Lung (tissue), 12 donors: Measurements from ENCODE around the gene SLC22A8. TPM values are rescaled to one million over a fixed set of nuclear protein-coding genes. Genes with fewer than 3 reads are reported as not detected.

Experiments used
- ATAC-seq: fragments of 200-7000 bp; cut with Tn5 transposase; one replicate; pipeline ENCODE4 v1.9.1; 2020; ENCODE audit warnings: moderate number of reproducible peaks; ENCODE audit not compliant: insufficient read depth, low FRiP score
- DNase-seq, 3 donors: peaks; one replicate each; pipeline ENCODE4 v3.0.0-alpha.2; 2013 to 2017
- H3K27ac ChIP-seq, 2 donors: one replicate each; pipeline ENCODE4 v1.5.1; 2013; ENCODE audit warnings: mild to moderate bottlenecking in 2 of 2, moderate library complexity in 2 of 2, control low read depth in 1 of 2, inconsistent platforms in 1 of 2, low read depth in 1 of 2, low read length in 1 of 2
- H3K27me3 ChIP-seq, 3 donors: one replicate each; pipeline ENCODE4 v1.5.1; 2013; ENCODE audit warnings: low read length in 2 of 3; ENCODE audit not compliant: control insufficient read depth in 3 of 3, insufficient read depth in 3 of 3
- H3K36me3 ChIP-seq, 4 donors: one replicate each; pipeline ENCODE4 v1.5.1; 2013; ENCODE audit warnings: low read length in 4 of 4, mild to moderate bottlenecking in 1 of 4, moderate library complexity in 1 of 4; ENCODE audit not compliant: control insufficient read depth in 4 of 4, insufficient read depth in 4 of 4
- H3K4me1 ChIP-seq, 5 donors: one replicate each; pipeline ENCODE4 v1.5.1; 2013; ENCODE audit warnings: low read length in 5 of 5, mild to moderate bottlenecking in 2 of 5, moderate library complexity in 1 of 5; ENCODE audit not compliant: control insufficient read depth in 5 of 5, insufficient read depth in 5 of 5
- H3K4me3 ChIP-seq: one replicate; pipeline ENCODE4 v1.5.1; 2013; ENCODE audit warnings: mild to moderate bottlenecking, control low read depth, moderate library complexity
- H3K9ac ChIP-seq, 2 donors: one replicate each; pipeline ENCODE4 v1.5.1; 2013; ENCODE audit warnings: low read length in 2 of 2, control low read depth in 1 of 2; ENCODE audit not compliant: insufficient read depth in 1 of 2
- H3K9me3 ChIP-seq, 4 donors: one replicate each; pipeline ENCODE4 v1.5.1; 2013; ENCODE audit warnings: low read length in 3 of 4, mild to moderate bottlenecking in 1 of 4, moderate library complexity in 1 of 4; ENCODE audit not compliant: control insufficient read depth in 4 of 4, insufficient read depth in 3 of 4
- WGBS, 2 donors: extraction: QIAGEN DNeasy Blood & Tissue Kit; methylation state at CpG; one replicate each; pipeline ENCODE4 v1.1.7; 2013; 5-methylcytosine and 5-hydroxymethylcytosine counted together
- polyA plus RNA-seq, 2 donors: library from polyadenylated mRNA; stranded (reverse); fragments of 200-250 nt; gene quantifications; one replicate each; pipeline ENCODE4 v1.2.1, GENCODE V29; 2013
- total RNA-seq, 2 donors: library from RNA; depleted of rRNA in 1 of 2; stranded (reverse); fragments of >200 nt in 1 of 2; gene quantifications; one replicate each; pipeline ENCODE4 v1.2.1, GENCODE V29; 2014 to 2021
- TF ChIP-seq, protein P1 (sequence below): IDR thresholded peaks from 2 replicates; pipeline ENCODE4 v1.5.1; 2012; ENCODE audit warnings: mild to moderate bottlenecking; ENCODE audit errors: control extremely low read depth, extremely low read depth
- donor health status: control.
- donor health status: control.
- donor health status: Bipolar disorder and iron deficiency.
- donor health status: healthy.
- donor health status: DM: yes; HTN: yes; CAD: no.

Gene SLC22A8
- total and polyA plus RNA-seq, 4 donors: not detected

DNA sequence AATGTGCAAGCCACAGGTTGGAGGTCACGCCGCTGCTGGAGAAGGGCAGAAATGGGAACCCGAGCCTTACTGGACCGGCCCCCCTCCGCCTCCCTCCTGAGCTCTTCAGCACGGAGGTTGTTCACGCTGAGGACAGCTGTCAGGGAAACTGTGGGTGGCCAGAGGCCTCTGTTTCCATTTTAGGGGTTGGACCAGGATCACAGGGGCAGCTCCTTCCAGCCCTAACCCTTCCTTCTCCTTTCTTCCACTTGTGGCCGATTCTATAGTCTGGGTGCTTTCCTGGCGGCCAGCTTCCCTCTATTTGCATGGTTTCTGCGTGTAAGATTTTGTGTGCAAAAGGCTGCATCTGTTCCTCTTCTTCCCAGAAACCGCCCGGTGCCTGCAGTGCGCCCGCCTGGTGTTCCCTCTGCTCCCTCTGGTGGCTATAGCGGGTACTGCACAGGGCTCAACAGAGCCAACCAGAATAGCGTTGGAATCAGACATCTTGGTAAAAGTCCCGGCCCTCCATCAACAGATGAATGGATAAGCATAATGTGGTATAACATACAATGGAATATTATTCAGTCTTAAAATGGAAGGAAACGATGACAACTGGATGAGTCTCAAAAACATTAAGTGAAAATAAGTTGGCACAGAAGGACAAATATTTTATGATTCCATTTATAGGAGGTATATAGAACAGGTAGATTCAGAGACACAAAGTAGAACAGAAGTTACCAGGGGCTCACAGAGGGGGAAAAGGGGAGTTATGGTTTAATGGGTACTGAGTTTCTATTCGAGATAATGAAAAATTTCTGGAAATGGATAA is 8.4 kb upstream of the SLC22A8 start:
- 11 to 12% methylated on average over 19 of the region's 19 CpGs for WGBS, 2 donors
- Histone ChIP-seq H3K27ac (peak overlapping the region in 1 of 2 donors; percentile 60), H3K9me3 (no peaks in the 10 kb centered on the region), H3K36me3 (no peaks in the 10 kb centered on the region), H3K27me3 (peaks cover 0 to 2% (median 0%) of the 10 kb centered on the region in 3 donors), H3K9ac (no peak overlapping the region), H3K4me1 (peaks cover 0 to 6% (median 0%) of the 10 kb centered on the region in 5 donors), H3K4me3 (no peak overlapping the region)
- peak; percentile 89 for ATAC-seq
- DNase-seq: peak; percentile 85 to 88 (median 86)
- TF ChIP-seq, protein P1, sequence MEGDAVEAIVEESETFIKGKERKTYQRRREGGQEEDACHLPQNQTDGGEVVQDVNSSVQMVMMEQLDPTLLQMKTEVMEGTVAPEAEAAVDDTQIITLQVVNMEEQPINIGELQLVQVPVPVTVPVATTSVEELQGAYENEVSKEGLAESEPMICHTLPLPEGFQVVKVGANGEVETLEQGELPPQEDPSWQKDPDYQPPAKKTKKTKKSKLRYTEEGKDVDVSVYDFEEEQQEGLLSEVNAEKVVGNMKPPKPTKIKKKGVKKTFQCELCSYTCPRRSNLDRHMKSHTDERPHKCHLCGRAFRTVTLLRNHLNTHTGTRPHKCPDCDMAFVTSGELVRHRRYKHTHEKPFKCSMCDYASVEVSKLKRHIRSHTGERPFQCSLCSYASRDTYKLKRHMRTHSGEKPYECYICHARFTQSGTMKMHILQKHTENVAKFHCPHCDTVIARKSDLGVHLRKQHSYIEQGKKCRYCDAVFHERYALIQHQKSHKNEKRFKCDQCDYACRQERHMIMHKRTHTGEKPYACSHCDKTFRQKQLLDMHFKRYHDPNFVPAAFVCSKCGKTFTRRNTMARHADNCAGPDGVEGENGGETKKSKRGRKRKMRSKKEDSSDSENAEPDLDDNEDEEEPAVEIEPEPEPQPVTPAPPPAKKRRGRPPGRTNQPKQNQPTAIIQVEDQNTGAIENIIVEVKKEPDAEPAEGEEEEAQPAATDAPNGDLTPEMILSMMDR: peak; percentile 98

- Histone ChIP-seq H3K9me3 (no peaks in the 10 kb centered on the region), H3K9ac (no peak overlapping the region), H3K4me3 (no peak overlapping the region), H3K27ac (peak overlapping the region in 1 of 2 donors; percentile 60), H3K36me3 (no peaks in the 10 kb centered on the region), H3K4me1 (peaks cover 0 to 6% (median 0%) of the 10 kb centered on the region in 5 donors), H3K27me3 (peaks cover 0 to 2% (median 0%) of the 10 kb centered on the region in 3 donors)
- DNase-seq (no peak), ATAC-seq (no peak)
- TF ChIP-seq, protein P1: no peak
- WGBS, 2 donors: 86 to 88% methylated on average over 11 of the region's 11 CpGs
Observed at GRCh38 chr11:63023222-63023814, 7.7 kb upstream of the SLC22A8 start.

- Histone ChIP-seq H3K9ac (no peak overlapping the region), H3K4me1 (peaks cover 0 to 9% (median 0%) of the 10 kb centered on the region in 5 donors), H3K4me3 (no peak overlapping the region), H3K9me3 (no peaks in the 10 kb centered on the region), H3K27me3 (peaks cover 0 to 2% (median 0%) of the 10 kb centered on the region in 3 donors), H3K36me3 (no peaks in the 10 kb centered on the region), H3K27ac (no peak overlapping the region)
- DNase-seq: no peak
- no peak for ATAC-seq
- 79 to 80% methylated on average over 6 of the region's 6 CpGs for WGBS, 2 donors
- TF ChIP-seq, protein P1: no peak
Observed at GRCh38 chr11:63022441-63022840, 6.8 kb upstream of the SLC22A8 start.
